ENCODE data around the gene RAD9A.

DNA sequence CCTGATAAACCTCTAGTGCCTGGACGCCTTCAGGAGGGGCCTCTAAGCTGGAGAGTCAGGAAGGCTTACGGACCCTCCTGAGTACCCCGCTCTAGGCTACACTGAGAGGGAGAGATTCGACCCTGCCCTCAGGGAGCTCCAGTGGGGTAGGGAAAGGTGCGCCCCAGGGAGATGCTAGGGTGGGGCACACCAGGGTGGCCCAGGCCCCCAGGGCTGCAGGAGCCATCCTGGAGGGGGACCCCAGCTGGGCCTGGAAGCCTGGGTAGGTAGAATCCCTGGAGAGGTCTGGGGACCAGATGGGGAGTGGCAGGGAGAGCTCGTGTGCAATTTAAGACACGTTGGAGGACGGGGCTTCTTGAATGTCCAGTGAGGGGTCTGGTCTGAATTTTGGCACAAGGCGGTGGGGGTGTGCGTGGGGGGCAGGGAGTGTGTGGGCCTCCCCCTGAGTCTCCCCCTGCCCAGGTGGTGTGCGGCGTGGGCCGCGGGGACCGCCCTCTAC is 28.4 kb downstream of the RAD9A start:
- TF ChIP-seq, protein P1, sequence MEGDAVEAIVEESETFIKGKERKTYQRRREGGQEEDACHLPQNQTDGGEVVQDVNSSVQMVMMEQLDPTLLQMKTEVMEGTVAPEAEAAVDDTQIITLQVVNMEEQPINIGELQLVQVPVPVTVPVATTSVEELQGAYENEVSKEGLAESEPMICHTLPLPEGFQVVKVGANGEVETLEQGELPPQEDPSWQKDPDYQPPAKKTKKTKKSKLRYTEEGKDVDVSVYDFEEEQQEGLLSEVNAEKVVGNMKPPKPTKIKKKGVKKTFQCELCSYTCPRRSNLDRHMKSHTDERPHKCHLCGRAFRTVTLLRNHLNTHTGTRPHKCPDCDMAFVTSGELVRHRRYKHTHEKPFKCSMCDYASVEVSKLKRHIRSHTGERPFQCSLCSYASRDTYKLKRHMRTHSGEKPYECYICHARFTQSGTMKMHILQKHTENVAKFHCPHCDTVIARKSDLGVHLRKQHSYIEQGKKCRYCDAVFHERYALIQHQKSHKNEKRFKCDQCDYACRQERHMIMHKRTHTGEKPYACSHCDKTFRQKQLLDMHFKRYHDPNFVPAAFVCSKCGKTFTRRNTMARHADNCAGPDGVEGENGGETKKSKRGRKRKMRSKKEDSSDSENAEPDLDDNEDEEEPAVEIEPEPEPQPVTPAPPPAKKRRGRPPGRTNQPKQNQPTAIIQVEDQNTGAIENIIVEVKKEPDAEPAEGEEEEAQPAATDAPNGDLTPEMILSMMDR (conservative IDR thresholded peaks at IDR 0.05; ENCODE audit: low read depth, low read length): no peak
- TF ChIP-seq RFX5 (IDR thresholded peaks at IDR 0.05; ENCODE audit: low read depth, low read length) (no peak), POLR2A (IDR thresholded peaks at IDR 0.05; ENCODE audit: low read depth, low read length) (no peak), RCOR1 (IDR thresholded peaks at IDR 0.05; ENCODE audit: insufficient replicate concordance, low read length) (no peak), BHLHE40 (IDR thresholded peaks at IDR 0.05; ENCODE audit: low read depth, low read length) (no peak), MAZ (IDR thresholded peaks at IDR 0.05; ENCODE audit: borderline replicate concordance, low read depth, low read length) (no peak), CEBPB (IDR thresholded peaks at IDR 0.05; ENCODE audit: low read depth, low read length) (no peak), MXI1 (IDR thresholded peaks at IDR 0.05; ENCODE audit: borderline replicate concordance, low read depth, low read length) (no peak), FOS (IDR thresholded peaks at IDR 0.05; ENCODE audit: low read depth, low read length) (no peak), CHD1 (IDR thresholded peaks at IDR 0.05; ENCODE audit: low read depth, low read length) (no peak), SMC3 (IDR thresholded peaks at IDR 0.05; ENCODE audit: low read depth, low read length) (no peak), NFE2L2 (IDR thresholded peaks at IDR 0.05; ENCODE audit: low read depth, low read length) (no peak)
- TF ChIP-seq, protein P2, sequence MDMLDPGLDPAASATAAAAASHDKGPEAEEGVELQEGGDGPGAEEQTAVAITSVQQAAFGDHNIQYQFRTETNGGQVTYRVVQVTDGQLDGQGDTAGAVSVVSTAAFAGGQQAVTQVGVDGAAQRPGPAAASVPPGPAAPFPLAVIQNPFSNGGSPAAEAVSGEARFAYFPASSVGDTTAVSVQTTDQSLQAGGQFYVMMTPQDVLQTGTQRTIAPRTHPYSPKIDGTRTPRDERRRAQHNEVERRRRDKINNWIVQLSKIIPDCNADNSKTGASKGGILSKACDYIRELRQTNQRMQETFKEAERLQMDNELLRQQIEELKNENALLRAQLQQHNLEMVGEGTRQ (IDR thresholded peaks at IDR 0.05; ENCODE audit: low read depth, low read length): no peak
- TF ChIP-seq, protein P3, sequence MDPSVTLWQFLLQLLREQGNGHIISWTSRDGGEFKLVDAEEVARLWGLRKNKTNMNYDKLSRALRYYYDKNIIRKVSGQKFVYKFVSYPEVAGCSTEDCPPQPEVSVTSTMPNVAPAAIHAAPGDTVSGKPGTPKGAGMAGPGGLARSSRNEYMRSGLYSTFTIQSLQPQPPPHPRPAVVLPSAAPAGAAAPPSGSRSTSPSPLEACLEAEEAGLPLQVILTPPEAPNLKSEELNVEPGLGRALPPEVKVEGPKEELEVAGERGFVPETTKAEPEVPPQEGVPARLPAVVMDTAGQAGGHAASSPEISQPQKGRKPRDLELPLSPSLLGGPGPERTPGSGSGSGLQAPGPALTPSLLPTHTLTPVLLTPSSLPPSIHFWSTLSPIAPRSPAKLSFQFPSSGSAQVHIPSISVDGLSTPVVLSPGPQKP (IDR thresholded peaks at IDR 0.05; ENCODE audit: borderline replicate concordance, low read depth, low read length): no peak
